Gastroesophageal sphincter (tissue), 4 donors: ENCODE data around the gene BLOC1S4. TPM values are rescaled to one million over a fixed set of nuclear protein-coding genes. Genes with fewer than 3 reads are reported as not detected.
A peak's percentile ranks its signal among the peaks of the same experiment; 100 is the strongest.

ENCODE experiments used
- ATAC-seq: fragments of 150-250 bp; one replicate; pipeline ENCODE4 v1.9.1; 2016; ENCODE audit warnings: mild to moderate bottlenecking, moderate library complexity
- H3K27ac ChIP-seq, 4 donors: fragments of 200-600 bp; sonication (generic) in 3 of 4; 1 replicate in 3 of 4; 2 replicates in 1 of 4; pipeline ENCODE4 v1.5.1; 2016 to 2019
- H3K27me3 ChIP-seq: fragments of 200-600 bp; sonication (generic); one replicate; pipeline ENCODE4 v1.5.1; 2019
- H3K36me3 ChIP-seq, 2 donors: fragments of 200-600 bp; sonication (generic); one replicate each; pipeline ENCODE4 v1.5.1; 2019; ENCODE audit warnings: control low read depth in 1 of 2
- H3K4me1 ChIP-seq, 3 donors: fragments of 200-600 bp; sonication (generic); 1 replicate in 2 of 3; 2 replicates in 1 of 3; pipeline ENCODE4 v1.5.1; 2016 to 2019; ENCODE audit warnings: control low read depth in 2 of 3
- H3K4me3 ChIP-seq, 2 donors: fragments of 200-600 bp; sonication (generic); one replicate each; pipeline ENCODE4 v1.5.1; 2019; ENCODE audit warnings: mild to moderate bottlenecking in 1 of 2, moderate library complexity in 1 of 2
- H3K9me3 ChIP-seq, 3 donors: fragments of 200-600 bp; sonication (generic); one replicate each; pipeline ENCODE4 v1.5.1; 2017 to 2019; ENCODE audit warnings: control low read depth in 2 of 3
- EP300 ChIP-seq: sonication (generic); formaldehyde crosslinking; IDR thresholded peaks from one replicate; pipeline ENCODE4 v1.6.1; 2017; ENCODE audit warnings: antibody characterized with exemption, mild to moderate bottlenecking
- POLR2A ChIP-seq, 2 donors: fragments of 450-650 bp; IDR thresholded peaks; one replicate each; pipeline ENCODE4 v1.6.1; 2017; ENCODE audit warnings: antibody characterized with exemption in 2 of 2, mild to moderate bottlenecking in 2 of 2, moderate library complexity in 1 of 2
- POLR2AphosphoS5 ChIP-seq: sonication (generic); formaldehyde crosslinking; IDR thresholded peaks from one replicate; pipeline ENCODE4 v1.6.1; 2017; ENCODE audit warnings: antibody characterized with exemption
- WGBS, 2 donors: methylation state at CpG; one replicate each; pipeline ENCODE4 v1.1.5; 2018; ENCODE audit warnings: low coverage in 1 of 2; 5-methylcytosine and 5-hydroxymethylcytosine counted together
- total RNA-seq, 4 donors: library from RNA; depleted of rRNA; stranded (reverse); fragments of >200 nt; gene quantifications; one replicate each; pipeline ENCODE4 v1.1.0, GENCODE V29; 2016
- TF ChIP-seq, protein P1 (sequence below), 4 experiments: fragments of 200-600 bp in 2 of 4; fragments of 450-650 bp in 2 of 4; sonication (generic) in 1 of 4; IDR thresholded peaks; one replicate each; pipeline ENCODE4 v1.5.1; 2017 to 2019; ENCODE audit warnings: antibody characterized with exemption in 4 of 4, mild to moderate bottlenecking in 2 of 4, moderate library complexity in 2 of 4

Gene BLOC1S4
- total RNA-seq, 4 donors from 2014 or later = 10.1 to 20.7 (median 18.7) TPM

DNA sequence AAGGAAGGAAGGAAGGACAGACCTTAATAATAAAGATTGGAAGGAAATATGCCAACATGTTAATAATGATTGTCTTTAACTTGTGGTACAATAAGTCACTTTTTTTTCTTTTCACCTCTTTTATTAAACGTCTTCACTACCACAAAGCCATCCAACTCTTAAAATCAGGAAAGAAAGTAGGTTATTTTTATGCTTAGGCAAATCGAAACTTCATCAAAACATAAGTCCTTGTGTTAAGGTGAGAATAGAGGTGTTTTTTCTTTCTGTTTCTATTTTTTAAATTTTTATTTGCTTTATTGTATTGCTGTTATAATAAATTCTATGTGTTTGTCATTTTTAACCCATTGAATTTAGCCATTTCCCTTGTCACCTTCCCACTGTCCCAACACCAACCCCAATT lies 26.5 kb downstream of the BLOC1S4 start:
- H3K27ac ChIP-seq = no peak overlapping the region
- 43 to 84% methylated on average over 2 of the region's 2 CpGs for WGBS, 2 donors
- H3K9me3 ChIP-seq = no peaks in the 10 kb centered on the region
- ATAC-seq = no peak
- H3K4me3 ChIP-seq = no peak overlapping the region
- TF ChIP-seq EP300 (no peak), POLR2A (IDR thresholded peaks at IDR 0.05) (no peak), POLR2AphosphoS5 (no peak)
- TF ChIP-seq, protein P1, sequence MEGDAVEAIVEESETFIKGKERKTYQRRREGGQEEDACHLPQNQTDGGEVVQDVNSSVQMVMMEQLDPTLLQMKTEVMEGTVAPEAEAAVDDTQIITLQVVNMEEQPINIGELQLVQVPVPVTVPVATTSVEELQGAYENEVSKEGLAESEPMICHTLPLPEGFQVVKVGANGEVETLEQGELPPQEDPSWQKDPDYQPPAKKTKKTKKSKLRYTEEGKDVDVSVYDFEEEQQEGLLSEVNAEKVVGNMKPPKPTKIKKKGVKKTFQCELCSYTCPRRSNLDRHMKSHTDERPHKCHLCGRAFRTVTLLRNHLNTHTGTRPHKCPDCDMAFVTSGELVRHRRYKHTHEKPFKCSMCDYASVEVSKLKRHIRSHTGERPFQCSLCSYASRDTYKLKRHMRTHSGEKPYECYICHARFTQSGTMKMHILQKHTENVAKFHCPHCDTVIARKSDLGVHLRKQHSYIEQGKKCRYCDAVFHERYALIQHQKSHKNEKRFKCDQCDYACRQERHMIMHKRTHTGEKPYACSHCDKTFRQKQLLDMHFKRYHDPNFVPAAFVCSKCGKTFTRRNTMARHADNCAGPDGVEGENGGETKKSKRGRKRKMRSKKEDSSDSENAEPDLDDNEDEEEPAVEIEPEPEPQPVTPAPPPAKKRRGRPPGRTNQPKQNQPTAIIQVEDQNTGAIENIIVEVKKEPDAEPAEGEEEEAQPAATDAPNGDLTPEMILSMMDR (IDR thresholded peaks at IDR 0.05) = no peak
- peaks cover 0 to 10% (median 6%) of the 10 kb centered on the region in 3 donors for H3K4me1 ChIP-seq
- no peaks in the 10 kb centered on the region for H3K36me3 ChIP-seq
- H3K27me3 ChIP-seq = no peaks in the 10 kb centered on the region

DNA sequence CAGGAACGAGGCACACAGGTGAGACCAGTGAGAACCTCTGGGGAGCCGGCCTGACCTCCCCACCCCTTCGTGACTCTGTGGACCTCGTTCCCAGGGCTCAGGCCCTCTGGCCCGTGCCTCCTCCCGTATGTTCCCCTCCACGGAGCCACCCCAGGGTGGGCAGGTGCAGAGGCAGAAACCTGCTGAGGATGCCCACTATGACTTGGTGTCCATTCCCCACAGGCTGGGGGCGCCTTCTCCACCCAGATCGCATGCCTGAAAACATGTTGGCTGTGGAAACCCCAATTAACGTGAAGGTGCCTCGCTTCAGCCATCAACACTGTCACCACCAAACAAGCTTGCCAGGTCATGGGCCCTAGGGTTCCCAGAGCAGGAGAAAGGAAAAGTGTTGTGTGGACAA lies 27.0 kb downstream of the BLOC1S4 start:
- Histone ChIP-seq H3K27ac (no peak overlapping the region), H3K4me3 (no peak overlapping the region), H3K9me3 (no peaks in the 10 kb centered on the region), H3K36me3 (no peaks in the 10 kb centered on the region), H3K4me1 (peaks cover 0 to 15% (median 11%) of the 10 kb centered on the region in 3 donors), H3K27me3 (no peaks in the 10 kb centered on the region)
- 85 to 90% methylated on average over 2 of the region's 11 CpGs for WGBS, 2 donors
- ATAC-seq = no peak
- TF ChIP-seq POLR2A (IDR thresholded peaks at IDR 0.05) (no peak), EP300 (no peak), POLR2AphosphoS5 (no peak)
- TF ChIP-seq, protein P1 (IDR thresholded peaks at IDR 0.05) = no peak

DNA sequence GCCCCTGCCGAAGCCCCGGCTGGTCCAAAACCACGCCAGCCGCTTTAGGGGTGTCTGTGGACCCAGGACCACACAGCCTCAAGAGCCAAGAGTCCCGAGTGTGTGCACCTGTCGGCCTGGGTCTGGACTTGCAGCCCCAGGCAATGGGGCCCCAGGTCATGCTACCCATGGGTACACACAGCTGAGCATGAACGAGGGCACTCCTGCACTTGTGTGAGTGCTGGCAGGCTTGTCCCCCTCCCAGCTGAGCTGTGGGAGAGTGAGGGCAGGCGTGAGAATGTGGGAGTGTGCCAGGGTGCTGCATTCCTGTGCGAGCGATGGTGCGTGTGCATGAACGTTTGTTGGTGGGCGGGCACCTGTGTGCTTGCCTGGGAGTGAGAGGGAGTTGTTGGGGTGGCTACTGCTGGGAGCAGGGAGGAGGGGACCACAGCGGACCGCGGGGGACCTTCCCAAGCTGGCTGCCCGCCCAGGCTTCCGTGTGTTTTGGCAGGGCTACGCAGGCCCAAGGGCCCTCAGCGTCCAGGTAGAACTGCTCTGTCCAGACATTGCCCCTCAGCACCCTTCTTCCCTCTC lies 30.8 kb downstream of the BLOC1S4 start:
- Histone ChIP-seq H3K9me3 (no peaks in the 10 kb centered on the region), H3K4me3 (no peak overlapping the region), H3K27me3 (no peaks in the 10 kb centered on the region), H3K4me1 (peaks cover 0 to 36% (median 21%) of the 10 kb centered on the region in 3 donors), H3K36me3 (no peaks in the 10 kb centered on the region), H3K27ac (peak overlapping the region in 1 of 4 donors; percentile 15)
- 46 to 49% methylated on average over 4 to 9 of the region's 20 CpGs for WGBS, 2 donors
- TF ChIP-seq, protein P1 (IDR thresholded peaks at IDR 0.05) = no peak
- TF ChIP-seq EP300 = no peak
- no peak for TF ChIP-seq POLR2AphosphoS5
- TF ChIP-seq POLR2A (IDR thresholded peaks at IDR 0.05) = no peak
- no peak for ATAC-seq

DNA sequence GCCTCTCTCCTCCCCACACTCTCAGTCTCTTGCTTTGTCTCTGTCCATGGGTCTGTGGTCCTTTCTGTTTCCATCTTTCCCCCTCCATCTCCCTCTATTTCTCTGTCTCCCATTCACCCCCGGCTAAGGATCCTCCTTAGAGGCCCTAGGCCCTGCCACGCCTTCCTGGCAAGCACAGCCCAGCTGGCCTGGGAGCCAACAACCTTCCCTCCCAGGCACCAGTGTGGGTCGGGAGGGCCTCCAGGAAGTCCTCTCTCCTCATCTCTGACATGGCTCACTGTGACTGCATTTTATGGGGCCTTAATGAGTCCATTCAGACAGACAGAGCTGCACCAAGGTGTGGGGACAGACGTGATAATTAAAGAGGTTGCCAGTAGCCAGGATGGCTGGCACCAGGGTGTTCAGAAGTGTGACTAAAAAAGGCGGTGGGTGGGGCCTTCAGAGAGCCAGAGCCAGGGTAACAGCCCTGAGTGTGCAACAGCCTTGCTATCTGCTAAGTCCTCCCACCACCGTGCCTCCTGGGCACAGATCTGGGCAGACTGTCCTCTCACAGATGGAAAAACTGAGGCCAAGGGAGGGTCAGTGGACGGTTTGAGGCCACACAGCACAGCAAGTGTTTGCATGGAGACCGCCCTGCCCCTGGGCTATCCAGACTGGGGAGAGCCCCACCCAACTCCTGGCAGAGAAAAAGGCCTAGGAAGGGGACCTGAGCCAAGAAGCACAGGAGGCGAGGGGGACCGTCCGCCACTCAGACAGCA lies 31.5 kb downstream of the BLOC1S4 start:
- peaks cover 0 to 36% (median 21%) of the 10 kb centered on the region in 3 donors for H3K4me1 ChIP-seq
- no peak overlapping the region for H3K4me3 ChIP-seq
- no peaks in the 10 kb centered on the region for H3K9me3 ChIP-seq
- no peaks in the 10 kb centered on the region for H3K27me3 ChIP-seq
- TF ChIP-seq, protein P1 (IDR thresholded peaks at IDR 0.05) = no peak
- TF ChIP-seq EP300 = no peak
- no peak for TF ChIP-seq POLR2A (IDR thresholded peaks at IDR 0.05)
- TF ChIP-seq POLR2AphosphoS5 = no peak
- peak overlapping the region in 1 of 4 donors; percentile 15 for H3K27ac ChIP-seq
- ATAC-seq = no peak
- no peaks in the 10 kb centered on the region for H3K36me3 ChIP-seq
- WGBS, 2 donors = 60% methylated on average over 2 of the region's 11 CpGs; no CpG with 5 or more reads in 1 of the 2 donors
